OCI-LY3 (cell line): ENCODE data around the gene TMEM119.

Source experiments
- EZH2phosphoT487 ChIP-seq: fragments of 200-600 bp; shearing (Covaris generic); IDR thresholded peaks from 2 replicates; pipeline ENCODE4 v1.6.1; 2018; ENCODE audit warnings: antibody characterized with exemption, mixed run types, low read depth
- TF ChIP-seq, protein P1 (sequence below): fragments of 200-600, 300-600 bp; sonication (generic); IDR thresholded peaks from 2 replicates; pipeline ENCODE4 v1.5.1; 2014; ENCODE audit warnings: antibody characterized with exemption, low read length, low read depth

DNA sequence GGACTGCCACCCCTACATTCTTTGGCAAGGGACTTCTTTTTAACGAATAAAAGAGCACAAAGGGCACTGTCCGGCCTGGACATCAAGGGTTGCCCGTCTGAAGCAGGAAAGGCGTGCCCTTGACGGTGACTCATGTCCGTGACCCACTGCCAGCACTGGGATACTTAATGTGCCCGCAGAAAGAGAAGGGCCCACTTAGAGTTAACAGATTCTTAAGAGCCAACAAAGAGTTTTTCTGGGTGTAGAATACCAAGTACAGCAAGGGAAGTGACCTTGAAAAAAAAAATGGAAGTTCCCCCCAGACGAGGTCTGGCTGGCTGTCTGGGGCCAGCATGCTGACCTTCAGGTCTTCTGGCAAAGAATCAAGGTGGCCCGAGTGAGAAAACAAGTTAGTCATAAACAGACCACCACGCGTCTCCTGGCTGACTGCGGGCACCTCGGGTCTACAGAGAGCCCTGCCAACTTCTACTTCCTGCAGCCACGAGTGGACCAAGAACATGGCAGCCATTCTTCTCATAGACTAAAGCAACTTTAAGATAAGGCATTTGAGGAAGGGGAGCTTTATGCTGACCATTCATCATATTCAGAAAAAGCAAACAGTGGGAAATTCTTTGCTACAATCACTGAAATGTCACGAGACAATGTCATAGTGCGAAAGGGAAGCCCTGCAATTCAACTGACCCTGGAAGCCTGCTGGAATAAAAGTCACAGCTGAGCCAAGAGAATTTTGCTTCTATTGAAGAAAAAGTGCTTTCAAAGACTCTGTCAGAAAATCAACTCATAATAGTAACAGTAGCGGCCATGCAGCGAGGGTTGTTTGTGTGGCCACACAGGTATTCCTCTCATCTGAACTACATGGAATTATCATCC is 46.3 kb upstream of the TMEM119 start:
- TF ChIP-seq, protein P1, sequence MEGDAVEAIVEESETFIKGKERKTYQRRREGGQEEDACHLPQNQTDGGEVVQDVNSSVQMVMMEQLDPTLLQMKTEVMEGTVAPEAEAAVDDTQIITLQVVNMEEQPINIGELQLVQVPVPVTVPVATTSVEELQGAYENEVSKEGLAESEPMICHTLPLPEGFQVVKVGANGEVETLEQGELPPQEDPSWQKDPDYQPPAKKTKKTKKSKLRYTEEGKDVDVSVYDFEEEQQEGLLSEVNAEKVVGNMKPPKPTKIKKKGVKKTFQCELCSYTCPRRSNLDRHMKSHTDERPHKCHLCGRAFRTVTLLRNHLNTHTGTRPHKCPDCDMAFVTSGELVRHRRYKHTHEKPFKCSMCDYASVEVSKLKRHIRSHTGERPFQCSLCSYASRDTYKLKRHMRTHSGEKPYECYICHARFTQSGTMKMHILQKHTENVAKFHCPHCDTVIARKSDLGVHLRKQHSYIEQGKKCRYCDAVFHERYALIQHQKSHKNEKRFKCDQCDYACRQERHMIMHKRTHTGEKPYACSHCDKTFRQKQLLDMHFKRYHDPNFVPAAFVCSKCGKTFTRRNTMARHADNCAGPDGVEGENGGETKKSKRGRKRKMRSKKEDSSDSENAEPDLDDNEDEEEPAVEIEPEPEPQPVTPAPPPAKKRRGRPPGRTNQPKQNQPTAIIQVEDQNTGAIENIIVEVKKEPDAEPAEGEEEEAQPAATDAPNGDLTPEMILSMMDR = no peak
- TF ChIP-seq EZH2phosphoT487 = no peak
